ENCODE data around the gene NFYA.
A peak's percentile ranks its signal among the peaks of the same experiment; 100 is the strongest.

Gene NFYA

GRCh38 chr6:41047306-41047705 is 25.5 kb upstream of the NFYA start:
- DNase-seq: no peak

- DNase-seq: no peak
Measured at GRCh38 chr6:41047745-41048732, 24.7 kb upstream of the NFYA start.

- DNase-seq: no peak
Measured at GRCh38 chr6:41049521-41049920, 23.3 kb upstream of the NFYA start.

GRCh38 chr6:41049955-41050354 is 22.8 kb upstream of the NFYA start:
- no peak for DNase-seq

- no peak for DNase-seq
Measured at GRCh38 chr6:41050536-41050935, 22.2 kb upstream of the NFYA start.

- DNase-seq: no peak
Measured at GRCh38 chr6:41051873-41052272, 20.9 kb upstream of the NFYA start.

- DNase-seq: peak; percentile 67 to 90
Measured at GRCh38 chr6:41053041-41053440, 19.7 kb upstream of the NFYA start, which contains the start of gene APOBEC2. Gene APOBEC2 (plus strand): TSS chr6:41053202. CDS start chr6:41053348, 146 bp downstream.

- peak; percentile 31 to 82 for DNase-seq
Measured at GRCh38 chr6:41054511-41054910, 18.3 kb upstream of the NFYA start.

GRCh38 chr6:41055149-41055548 is 17.6 kb upstream of the NFYA start:
- DNase-seq: peak; percentile 55 to 87

- no peak for DNase-seq
Measured at GRCh38 chr6:41056768-41057490, 15.8 kb upstream of the NFYA start.

- no peak for DNase-seq
Measured at GRCh38 chr6:41058783-41059181, 14.0 kb upstream of the NFYA start.

- DNase-seq: no peak
Measured at GRCh38 chr6:41059556-41059955, 13.2 kb upstream of the NFYA start.

GRCh38 chr6:41061196-41061726 is 11.5 kb upstream of the NFYA start:
- no peak for DNase-seq

- DNase-seq: no peak
Measured at GRCh38 chr6:41062056-41062455, 10.7 kb upstream of the NFYA start.

- DNase-seq: peak in 1 of 2 experiments; percentile 10
Measured at GRCh38 chr6:41063884-41064285, 8.9 kb upstream of the NFYA start.

GRCh38 chr6:41064841-41065240 is 7.9 kb upstream of the NFYA start:
- DNase-seq: no peak

- DNase-seq: no peak
Measured at GRCh38 chr6:41065550-41066026, 7.2 kb upstream of the NFYA start.

- DNase-seq: peak; percentile 46 to 72
Measured at GRCh38 chr6:41066867-41067304, 5.9 kb upstream of the NFYA start.

GRCh38 chr6:41071501-41071922 is 1.3 kb upstream of the NFYA start:
- no peak for DNase-seq

- peak; percentile 99 to 100 for DNase-seq
Measured at GRCh38 chr6:41071923-41072835, 595 bp upstream of the NFYA start, which contains the start of gene OARD1. Gene OARD1 (minus strand): TSS chr6:41072356. CDS start chr6:41071634, 722 bp downstream.

GRCh38 chr6:41073203-41073967 is 611 bp downstream of the NFYA start:
- peak; percentile 75 to 79 for DNase-seq

Measured in NCI-H524 (cell line).